GM12874 (cell line): Measurements from ENCODE around the gene SMIM35.

Experiments used
- CTCF ChIP-seq: IDR thresholded peaks from 2 replicates; pipeline ENCODE4 v1.5.1; 2011; ENCODE audit warnings: low read depth, mild to moderate bottlenecking, control low read depth, low read length, moderate library complexity; ENCODE audit not compliant: insufficient read depth

SMIM35 gene

GRCh38 chr11:117966908-117967307, 119.9 kb downstream of the SMIM35 start:
- no peak for TF ChIP-seq CTCF

- no peak for TF ChIP-seq CTCF
Measured at GRCh38 chr11:117962826-117963225, 123.9 kb downstream of the SMIM35 start.

- no peak for TF ChIP-seq CTCF
Measured at GRCh38 chr11:117961896-117962295, 124.9 kb downstream of the SMIM35 start.

GRCh38 chr11:117960406-117960805, 126.4 kb downstream of the SMIM35 start:
- no peak for TF ChIP-seq CTCF

- no peak for TF ChIP-seq CTCF
Measured at GRCh38 chr11:117959438-117960149, 127.2 kb downstream of the SMIM35 start.

GRCh38 chr11:117958949-117959348, 127.8 kb downstream of the SMIM35 start:
- TF ChIP-seq CTCF, result no peak
